A549 (cell line): ENCODE data around the gene CXCL14. TPM values are rescaled to one million over a fixed set of nuclear protein-coding genes. Genes with fewer than 3 reads are reported as not detected.

Experiments
- ATAC-seq, 2 experiments: fragments of 200-7000 bp in 1 of 2; fragments of >200 bp in 1 of 2; cut with Nextera tagmentation in 1 of 2; cut with Tn5 transposase in 1 of 2; 3 replicates each; pipeline versions ENCODE4 v1.8.0 to v1.9.1; 2018 to 2020; ENCODE audit warnings: mild to moderate bottlenecking in 1 of 2, moderate library complexity in 1 of 2
- CTCF ChIA-PET: fragments of 300-600 bp; sonication (Branson Sonifier 250); formaldehyde crosslinking; extraction: SDS; loops from one replicate; lab custom pipeline; 2021; ENCODE audit warnings: antibody characterized with exemption, inconsistent platforms; lab: Yijun Ruan, JAX
- POLR2A ChIA-PET: fragments of 350-600 bp; formaldehyde crosslinking; extraction: SDS; loops from one replicate; lab custom pipeline; 2021; ENCODE audit warnings: antibody characterized with exemption, inconsistent platforms; lab: Yijun Ruan, JAX
- DNase-seq, 2 experiments: peaks; one replicate each; pipeline versions ENCODE4 v3.0.0 to v3.0.0-alpha.2; 2011 to 2016; ENCODE audit warnings: low read depth in 1 of 2, low spot score in 1 of 2
- FAIRE-seq: peaks from 2 replicates; lab custom pipeline; 2011; peaks lifted over from hg19 to GRCh38; lab: Jason Lieb, UNC
- H3K27ac ChIP-seq, 2 experiments: fragments of >200 bp; sonication (Bioruptor Twin); formaldehyde crosslinking; 3 replicates each; pipeline ENCODE4 v1.5.1; 2016 to 2017
- H3K4me1 ChIP-seq: fragments of >200 bp; sonication (Bioruptor Twin); formaldehyde crosslinking; 3 replicates; pipeline ENCODE4 v1.6.1; 2016
- H3K4me2 ChIP-seq: fragments of >200 bp; sonication (Bioruptor Twin); formaldehyde crosslinking; 3 replicates; pipeline ENCODE4 v1.6.1; 2016
- H3K4me3 ChIP-seq: fragments of >200 bp; sonication (Bioruptor Twin); formaldehyde crosslinking; 3 replicates; pipeline ENCODE4 v1.5.1; 2016
- H3K9me3 ChIP-seq: fragments of >200 bp; sonication (Bioruptor Twin); formaldehyde crosslinking; 3 replicates; pipeline ENCODE4 v1.6.1; 2016
- CBX2 ChIP-seq: fragments of 200-600 bp; sonication (generic); IDR thresholded peaks from 2 replicates; pipeline ENCODE4 v1.6.1; 2016; ENCODE audit warnings: low read depth, mild to moderate bottlenecking, borderline replicate concordance
- CEBPB ChIP-seq, 2 experiments: fragments of >200 bp in 1 of 2; sonication (Bioruptor Twin) in 1 of 2; formaldehyde crosslinking in 1 of 2; IDR thresholded peaks; 2 replicates each; pipeline ENCODE4 v1.6.1; 2012 to 2016
- EHMT2 ChIP-seq: fragments of 200-600 bp; sonication (generic); IDR thresholded peaks from 2 replicates; pipeline ENCODE4 v1.6.1; 2016; ENCODE audit warnings: antibody characterized with exemption, low read depth, mild to moderate bottlenecking, moderate library complexity
- FOSL2 ChIP-seq, 2 experiments: fragments of 450-650 bp in 1 of 2; fragments of >200 bp in 1 of 2; sonication (Bioruptor Twin) in 1 of 2; formaldehyde crosslinking; IDR thresholded peaks; 2 replicates each; pipeline versions ENCODE4 v1.5.0 to v1.6.1; 2016 to 2020; ENCODE audit warnings: mild to moderate bottlenecking in 1 of 2, moderate library complexity in 1 of 2
- FOXS1 ChIP-seq: fragments of 250-450 bp; sonication (Bioruptor Pico); IDR thresholded peaks from 2 replicates; pipeline ENCODE4 v1.5.0; 2020; ENCODE audit warnings: mild to moderate bottlenecking, moderate library complexity
- HES2 ChIP-seq: fragments of >200 bp; sonication (Bioruptor Twin); formaldehyde crosslinking; IDR thresholded peaks from 2 replicates; pipeline ENCODE4 v1.6.1; 2016
- HOXA7 ChIP-seq: fragments of 250-450 bp; sonication (Bioruptor Pico); IDR thresholded peaks from 2 replicates; pipeline ENCODE4 v1.5.0; 2020; ENCODE audit warnings: mild to moderate bottlenecking, moderate library complexity
- HOXB5 ChIP-seq: fragments of 250-450 bp; sonication (Bioruptor Pico); IDR thresholded peaks from 2 replicates; pipeline ENCODE4 v1.5.0; 2020; ENCODE audit warnings: mild to moderate bottlenecking, moderate library complexity
- JUN ChIP-seq, 2 experiments: fragments of >200 bp; sonication (Bioruptor Twin); formaldehyde crosslinking; IDR thresholded peaks; 2 replicates in 1 of 2; 3 replicates in 1 of 2; pipeline ENCODE4 v1.6.1; 2016 to 2017
- JUNB ChIP-seq: fragments of >200 bp; sonication (Bioruptor Twin); formaldehyde crosslinking; IDR thresholded peaks from 2 replicates; pipeline ENCODE4 v1.6.1; 2016
- KDM1A ChIP-seq: fragments of 200-600 bp; sonication (generic); IDR thresholded peaks from 2 replicates; pipeline ENCODE4 v1.6.1; 2016; ENCODE audit warnings: low read depth, mild to moderate bottlenecking
- MAFK ChIP-seq: fragments of 450-650 bp; IDR thresholded peaks from 2 replicates; pipeline ENCODE4 v1.6.1; 2014; ENCODE audit not compliant: partially characterized antibody
- MYC ChIP-seq: IDR thresholded peaks from 2 replicates; pipeline ENCODE4 v1.6.1; 2012; ENCODE audit warnings: mild to moderate bottlenecking, inconsistent platforms, low read length, improper control_type of control experiment, borderline replicate concordance
- NFE2L2 ChIP-seq: fragments of 150-350 bp; conservative IDR thresholded peaks from 2 replicates; pipeline ENCODE4 v1.6.1; 2014; ENCODE audit warnings: low read length
- NR3C1 ChIP-seq: fragments of >200 bp; sonication (Bioruptor Twin); formaldehyde crosslinking; IDR thresholded peaks from 3 replicates; pipeline ENCODE4 v1.6.1; 2017
- PHF8 ChIP-seq: fragments of 200-600 bp; sonication (generic); IDR thresholded peaks from 2 replicates; pipeline ENCODE4 v1.6.1; 2016; ENCODE audit warnings: low read depth, mild to moderate bottlenecking, antibody characterized with exemption, moderate library complexity, borderline replicate concordance
- POLR2AphosphoS2 ChIP-seq: conservative IDR thresholded peaks from 2 replicates; pipeline ENCODE4 v1.6.1; 2012; ENCODE audit warnings: low read length, improper control_type of control experiment, inconsistent platforms
- RCOR1 ChIP-seq: fragments of 150-350 bp; IDR thresholded peaks from 2 replicates; pipeline ENCODE4 v1.6.1; 2014; ENCODE audit warnings: antibody characterized with exemption, low read length, low read depth
- RFX5 ChIP-seq: fragments of 450-650 bp; IDR thresholded peaks from 2 replicates; pipeline ENCODE4 v1.7.1; 2014; ENCODE audit warnings: antibody characterized with exemption, mild to moderate bottlenecking, moderate library complexity
- TP53 ChIP-seq: fragments of 250-450 bp; sonication (Bioruptor Pico); IDR thresholded peaks from 2 replicates; pipeline ENCODE4 v1.5.0; 2021; ENCODE audit warnings: mild to moderate bottlenecking, moderate library complexity
- USF2 ChIP-seq: fragments of 450-650 bp; IDR thresholded peaks from 2 replicates; pipeline ENCODE4 v1.6.1; 2014; ENCODE audit warnings: antibody characterized with exemption
- ZFP36 ChIP-seq: fragments of 450-650 bp; IDR thresholded peaks from 2 replicates; pipeline ENCODE4 v1.6.1; 2014; ENCODE audit warnings: borderline replicate concordance; ENCODE audit not compliant: partially characterized antibody
- ZSCAN20 ChIP-seq: fragments of 250-450 bp; sonication (Bioruptor Pico); IDR thresholded peaks from 2 replicates; pipeline ENCODE4 v1.8.0; 2022; ENCODE audit warnings: mild to moderate bottlenecking, moderate library complexity
- WGBS: methylation state at CpG from one replicate; pipeline ENCODE4 v1.1.6; 2017; ENCODE audit errors: missing lambda C conversion rate; 5-methylcytosine and 5-hydroxymethylcytosine counted together
- polyA plus RNA-seq, 4 experiments: library from polyadenylated mRNA; depleted of rRNA in 3 of 4; stranded (reverse); fragments of >200 nt; fragmentation: RNase III in 1 of 4; extraction: RNeasy Plus Mini Kit Qiagen cat#74134 plus additional on column Dnase treatment in 1 of 4; gene quantifications; 2 replicates in 3 of 4; 3 replicates in 1 of 4; pipeline ENCODE4 v1.2.3, GENCODE V29; 2011 to 2017
- TF ChIP-seq, protein P1 (sequence below): fragments of 150-350 bp; IDR thresholded peaks from 2 replicates; pipeline ENCODE4 v1.6.1; 2014; ENCODE audit warnings: low read depth, mild to moderate bottlenecking, low read length
- TF ChIP-seq, protein P2 (sequence below): fragments of 200-600 bp; sonication (generic); IDR thresholded peaks from 2 replicates; pipeline ENCODE4 v1.6.1; 2016; ENCODE audit warnings: antibody characterized with exemption, mild to moderate bottlenecking, moderate library complexity

Gene CXCL14
- polyA plus RNA-seq, 2 of the 4 experiments (the other 2 are of a cell fraction), result 0.12 TPM; not detected in 1

DNA sequence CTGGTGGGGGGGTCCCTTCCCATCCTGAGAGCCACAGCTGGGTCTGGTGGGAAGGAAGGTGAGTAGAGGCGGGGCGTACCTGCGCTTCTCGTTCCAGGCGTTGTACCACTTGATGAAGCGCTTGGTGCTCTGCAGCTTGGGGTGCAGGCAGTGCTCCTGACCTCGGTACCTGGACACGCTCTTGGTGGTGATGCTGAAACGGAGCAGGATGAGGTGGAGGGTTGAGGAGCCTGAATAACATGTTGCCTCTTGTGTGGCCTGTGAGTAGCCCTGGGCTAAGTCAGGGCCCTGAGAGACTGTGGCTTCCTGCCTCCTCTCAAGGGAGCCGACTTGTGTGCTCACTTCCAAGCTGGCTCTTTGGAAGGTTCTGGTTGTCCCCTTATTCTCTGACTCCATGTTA, 4.3 kb downstream of the CXCL14 start:
- H3K27ac ChIP-seq, result no peak overlapping the region
- no peak overlapping the region for H3K4me3 ChIP-seq
- ChIA-PET CTCF (interaction anchor here (0.8 to 34.8 kb wide), 4 partner anchors 17 to 259 kb away, joined by 3 to 1932 read pairs (median 306); partner anchors contain the start of genes DCANP1 and TIFAB), POLR2A (no interaction called here)
- no peak overlapping the region for H3K4me2 ChIP-seq
- H3K4me1 ChIP-seq, result 0 out of 3 replicates have a peak, but pooled peaks cover 4% of the 10 kb centered on the region
- no peak for TF ChIP-seq NR3C1
- no peak for TF ChIP-seq JUN (IDR thresholded peaks at IDR 0.05)
- TF ChIP-seq FOSL2 (IDR thresholded peaks at IDR 0.05), result no peak
- TF ChIP-seq FOSL2 (CRISPR knock-in tag; IDR thresholded peaks at IDR 0.05), result no peak
- no peak for TF ChIP-seq ZFP36
- no peak for TF ChIP-seq KDM1A
- ATAC-seq, result no peak
- WGBS, result 65% methylated on average over 10 of the region's 10 CpGs
- 0 out of 3 replicates have a peak, but pooled peaks cover 8% of the 10 kb centered on the region for H3K9me3 ChIP-seq
- no peak for FAIRE-seq
- no peak for DNase-seq

DNA sequence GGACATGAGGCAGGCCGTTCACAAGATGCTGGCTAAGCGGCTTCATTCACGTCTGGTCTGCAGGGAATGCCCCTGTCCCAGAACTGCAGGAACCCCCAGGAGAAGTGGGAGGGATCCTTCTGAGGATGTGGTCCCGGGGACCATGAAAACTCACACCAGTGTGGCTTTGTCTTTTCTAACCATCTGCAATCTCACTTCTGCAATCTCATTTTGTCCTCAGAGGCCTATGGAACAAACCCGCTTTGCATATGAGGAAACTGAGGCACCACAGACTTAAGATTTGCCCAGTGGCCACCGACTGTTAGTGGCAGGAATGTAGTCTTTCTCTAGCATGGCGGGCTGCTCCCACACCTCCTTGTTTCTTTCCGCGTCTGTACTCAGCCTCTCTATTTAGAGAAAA, 6.9 kb downstream of the CXCL14 start:
- 59% methylated on average over 9 of the region's 9 CpGs for WGBS
- CTCF ChIA-PET, result interaction anchor here (0.6 to 34.8 kb wide), 7 partner anchors 15 to 259 kb away, joined by 3 to 1932 read pairs (median 8); partner anchors contain the start of genes DCANP1 and TIFAB

DNA sequence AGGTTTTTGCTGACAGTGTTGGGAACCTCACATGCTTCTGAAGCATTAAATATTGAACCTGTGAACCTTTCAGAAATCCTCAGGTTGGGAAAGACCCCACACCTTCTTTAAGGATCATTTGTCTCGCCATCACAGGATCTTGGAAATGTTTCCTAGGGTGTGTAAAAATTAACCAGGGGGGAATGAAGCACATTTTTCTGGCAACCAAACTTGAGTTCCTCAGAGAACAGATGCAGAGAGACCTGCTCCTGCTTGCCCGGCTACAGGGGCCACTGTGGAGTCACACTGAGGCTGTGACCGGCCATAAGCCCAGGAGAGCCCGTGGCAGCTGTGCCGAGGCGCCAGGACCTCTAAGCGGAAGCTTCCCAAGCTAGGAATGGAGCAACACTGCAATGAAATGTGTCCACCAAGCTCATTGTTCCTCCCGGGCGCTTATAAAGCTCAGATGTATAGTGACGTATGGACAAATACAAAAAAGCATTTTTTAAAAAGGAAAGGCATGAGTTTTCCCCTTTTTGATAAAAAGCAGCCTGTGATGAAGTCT, 7.7 kb downstream of the CXCL14 start:
- TF ChIP-seq MAFK (no peak), HOXB5 (no peak), HOXA7 (no peak), FOXS1 (no peak), NR3C1 (no peak), POLR2AphosphoS2 (no peak), CBX2 (no peak), TP53 (CRISPR knock-in tag) (no peak), MYC (no peak), KDM1A (no peak), RFX5 (no peak), EHMT2 (no peak), PHF8 (no peak), HES2 (no peak), NFE2L2 (no peak), JUNB (no peak), RCOR1 (no peak), ZSCAN20 (CRISPR knock-in tag) (no peak)
- TF ChIP-seq, protein P1, sequence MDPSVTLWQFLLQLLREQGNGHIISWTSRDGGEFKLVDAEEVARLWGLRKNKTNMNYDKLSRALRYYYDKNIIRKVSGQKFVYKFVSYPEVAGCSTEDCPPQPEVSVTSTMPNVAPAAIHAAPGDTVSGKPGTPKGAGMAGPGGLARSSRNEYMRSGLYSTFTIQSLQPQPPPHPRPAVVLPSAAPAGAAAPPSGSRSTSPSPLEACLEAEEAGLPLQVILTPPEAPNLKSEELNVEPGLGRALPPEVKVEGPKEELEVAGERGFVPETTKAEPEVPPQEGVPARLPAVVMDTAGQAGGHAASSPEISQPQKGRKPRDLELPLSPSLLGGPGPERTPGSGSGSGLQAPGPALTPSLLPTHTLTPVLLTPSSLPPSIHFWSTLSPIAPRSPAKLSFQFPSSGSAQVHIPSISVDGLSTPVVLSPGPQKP, result no peak
- TF ChIP-seq, protein P2, sequence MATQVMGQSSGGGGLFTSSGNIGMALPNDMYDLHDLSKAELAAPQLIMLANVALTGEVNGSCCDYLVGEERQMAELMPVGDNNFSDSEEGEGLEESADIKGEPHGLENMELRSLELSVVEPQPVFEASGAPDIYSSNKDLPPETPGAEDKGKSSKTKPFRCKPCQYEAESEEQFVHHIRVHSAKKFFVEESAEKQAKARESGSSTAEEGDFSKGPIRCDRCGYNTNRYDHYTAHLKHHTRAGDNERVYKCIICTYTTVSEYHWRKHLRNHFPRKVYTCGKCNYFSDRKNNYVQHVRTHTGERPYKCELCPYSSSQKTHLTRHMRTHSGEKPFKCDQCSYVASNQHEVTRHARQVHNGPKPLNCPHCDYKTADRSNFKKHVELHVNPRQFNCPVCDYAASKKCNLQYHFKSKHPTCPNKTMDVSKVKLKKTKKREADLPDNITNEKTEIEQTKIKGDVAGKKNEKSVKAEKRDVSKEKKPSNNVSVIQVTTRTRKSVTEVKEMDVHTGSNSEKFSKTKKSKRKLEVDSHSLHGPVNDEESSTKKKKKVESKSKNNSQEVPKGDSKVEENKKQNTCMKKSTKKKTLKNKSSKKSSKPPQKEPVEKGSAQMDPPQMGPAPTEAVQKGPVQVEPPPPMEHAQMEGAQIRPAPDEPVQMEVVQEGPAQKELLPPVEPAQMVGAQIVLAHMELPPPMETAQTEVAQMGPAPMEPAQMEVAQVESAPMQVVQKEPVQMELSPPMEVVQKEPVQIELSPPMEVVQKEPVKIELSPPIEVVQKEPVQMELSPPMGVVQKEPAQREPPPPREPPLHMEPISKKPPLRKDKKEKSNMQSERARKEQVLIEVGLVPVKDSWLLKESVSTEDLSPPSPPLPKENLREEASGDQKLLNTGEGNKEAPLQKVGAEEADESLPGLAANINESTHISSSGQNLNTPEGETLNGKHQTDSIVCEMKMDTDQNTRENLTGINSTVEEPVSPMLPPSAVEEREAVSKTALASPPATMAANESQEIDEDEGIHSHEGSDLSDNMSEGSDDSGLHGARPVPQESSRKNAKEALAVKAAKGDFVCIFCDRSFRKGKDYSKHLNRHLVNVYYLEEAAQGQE, result no peak
- H3K4me2 ChIP-seq, result no peak overlapping the region
- ChIA-PET POLR2A (no interaction called here), CTCF (interaction anchor here (0.6 to 34.8 kb wide), 11 partner anchors 14 to 260 kb away, joined by 3 to 1932 read pairs (median 6); partner anchors contain the start of genes DCANP1 and TIFAB)
- H3K9me3 ChIP-seq, result no peaks in the 10 kb centered on the region
- FAIRE-seq (no peak), ATAC-seq (no peak), DNase-seq (no peak)
- H3K4me3 ChIP-seq, result no peak overlapping the region
- 40% methylated on average over 10 of the region's 10 CpGs for WGBS
- H3K27ac ChIP-seq, result no peak overlapping the region
- H3K4me1 ChIP-seq, result no peaks in the 10 kb centered on the region

More for the DNA sequence above, 6.9 kb downstream of the CXCL14 start:
- DNase-seq, result no peak
- H3K27ac ChIP-seq, result no peak overlapping the region
- 0 out of 3 replicates have a peak, but pooled peaks cover 4% of the 10 kb centered on the region for H3K4me1 ChIP-seq
- no peak for FAIRE-seq
- no peaks in the 10 kb centered on the region for H3K9me3 ChIP-seq
- POLR2A ChIA-PET, result no interaction called here
- no peak overlapping the region for H3K4me2 ChIP-seq
- no peak overlapping the region for H3K4me3 ChIP-seq
- ATAC-seq, result no peak
- TF ChIP-seq USF2 (no peak), CEBPB (IDR thresholded peaks at IDR 0.05) (no peak), POLR2AphosphoS2 (no peak)
- TF ChIP-seq, all 56 proteins: peak for 0
